Gastroesophageal sphincter (tissue), 3 donors: ENCODE data around the gene CNOT8.

Source experiments
- POLR2A ChIP-seq, 2 donors: fragments of 450-650 bp; IDR thresholded peaks; one replicate each; pipeline ENCODE4 v1.6.1; 2017; ENCODE audit warnings: antibody characterized with exemption in 2 of 2, mild to moderate bottlenecking in 2 of 2, moderate library complexity in 1 of 2
- POLR2AphosphoS5 ChIP-seq: sonication (generic); formaldehyde crosslinking; IDR thresholded peaks from one replicate; pipeline ENCODE4 v1.6.1; 2017; ENCODE audit warnings: antibody characterized with exemption
- TF ChIP-seq, protein P1 (sequence below), 4 experiments: fragments of 200-600 bp in 2 of 4; fragments of 450-650 bp in 2 of 4; sonication (generic) in 1 of 4; IDR thresholded peaks; one replicate each; pipeline ENCODE4 v1.5.1; 2017 to 2019; ENCODE audit warnings: antibody characterized with exemption in 4 of 4, mild to moderate bottlenecking in 2 of 4, moderate library complexity in 2 of 4

DNA sequence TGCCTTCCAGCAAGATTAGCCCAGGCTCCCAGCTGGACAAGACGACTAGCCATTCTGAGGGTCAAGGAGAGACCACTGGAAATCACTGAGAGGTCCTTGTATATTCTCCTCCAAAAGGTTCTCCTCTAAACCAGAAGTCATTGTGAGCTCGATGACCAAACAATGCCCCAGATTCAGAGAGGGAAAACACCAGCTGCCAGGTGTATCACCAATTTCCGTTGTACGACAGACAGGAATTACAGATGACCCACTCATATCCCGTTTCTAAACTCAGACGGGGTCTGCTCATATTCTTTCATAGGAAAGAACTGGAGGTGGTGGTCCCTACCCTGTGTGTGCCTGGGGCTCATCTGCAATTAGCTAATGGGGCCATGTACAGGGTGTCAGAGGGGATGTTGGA is 22.2 kb upstream of the CNOT8 start:
- TF ChIP-seq, protein P1, sequence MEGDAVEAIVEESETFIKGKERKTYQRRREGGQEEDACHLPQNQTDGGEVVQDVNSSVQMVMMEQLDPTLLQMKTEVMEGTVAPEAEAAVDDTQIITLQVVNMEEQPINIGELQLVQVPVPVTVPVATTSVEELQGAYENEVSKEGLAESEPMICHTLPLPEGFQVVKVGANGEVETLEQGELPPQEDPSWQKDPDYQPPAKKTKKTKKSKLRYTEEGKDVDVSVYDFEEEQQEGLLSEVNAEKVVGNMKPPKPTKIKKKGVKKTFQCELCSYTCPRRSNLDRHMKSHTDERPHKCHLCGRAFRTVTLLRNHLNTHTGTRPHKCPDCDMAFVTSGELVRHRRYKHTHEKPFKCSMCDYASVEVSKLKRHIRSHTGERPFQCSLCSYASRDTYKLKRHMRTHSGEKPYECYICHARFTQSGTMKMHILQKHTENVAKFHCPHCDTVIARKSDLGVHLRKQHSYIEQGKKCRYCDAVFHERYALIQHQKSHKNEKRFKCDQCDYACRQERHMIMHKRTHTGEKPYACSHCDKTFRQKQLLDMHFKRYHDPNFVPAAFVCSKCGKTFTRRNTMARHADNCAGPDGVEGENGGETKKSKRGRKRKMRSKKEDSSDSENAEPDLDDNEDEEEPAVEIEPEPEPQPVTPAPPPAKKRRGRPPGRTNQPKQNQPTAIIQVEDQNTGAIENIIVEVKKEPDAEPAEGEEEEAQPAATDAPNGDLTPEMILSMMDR (IDR thresholded peaks at IDR 0.05) = no peak
- TF ChIP-seq POLR2A (IDR thresholded peaks at IDR 0.05) = no peak
- no peak for TF ChIP-seq POLR2AphosphoS5
